Measurements from ENCODE around the gene PITPNM3.
"Not testable (repeated sequence)": the region's sequence is repeated elsewhere in the genome, so short reads cannot be mapped to it uniquely, and the experiment has no call there.

PITPNM3 gene

GRCh38 chr17:6556121-6557039, at the start of gene PITPNM3:
PITPNM3 (minus strand) TSS chr17:6556555; CDS start chr17:6556406, 149 bp downstream.
- no peak for DNase-seq (ENCODE audit: low read depth)

GRCh38 chr17:6605142-6605541, 48.8 kb upstream of the PITPNM3 start:
- DNase-seq (ENCODE audit: low read depth) = no peak

GRCh38 chr17:6603744-6604325, 47.5 kb upstream of the PITPNM3 start:
- no peak for DNase-seq (ENCODE audit: low read depth)

- DNase-seq (ENCODE audit: low read depth) = no peak
Observed at GRCh38 chr17:6602141-6602540, 45.8 kb upstream of the PITPNM3 start.

- no peak for DNase-seq (ENCODE audit: low read depth)
Observed at GRCh38 chr17:6599364-6599763, 43.0 kb upstream of the PITPNM3 start.

- DNase-seq (ENCODE audit: low read depth) = no peak
Observed at GRCh38 chr17:6597727-6598126, 41.4 kb upstream of the PITPNM3 start.

GRCh38 chr17:6596941-6597340, 40.6 kb upstream of the PITPNM3 start:
- DNase-seq (ENCODE audit: low read depth) = no peak

- DNase-seq (ENCODE audit: low read depth) = no peak
Observed at GRCh38 chr17:6596511-6596910, 40.2 kb upstream of the PITPNM3 start.

GRCh38 chr17:6596081-6596480, 39.7 kb upstream of the PITPNM3 start:
- no peak for DNase-seq (ENCODE audit: low read depth)

- DNase-seq (ENCODE audit: low read depth) = not testable (repeated sequence)
Observed at GRCh38 chr17:6593371-6593770, 37.0 kb upstream of the PITPNM3 start.

- DNase-seq (ENCODE audit: low read depth) = peak; percentile 56
Observed at GRCh38 chr17:6592173-6592572, 35.8 kb upstream of the PITPNM3 start.

- peak; percentile 93 for DNase-seq (ENCODE audit: low read depth)
Observed at GRCh38 chr17:6591599-6592158, 35.3 kb upstream of the PITPNM3 start.

- no peak for DNase-seq (ENCODE audit: low read depth)
Observed at GRCh38 chr17:6589266-6589946, 33.1 kb upstream of the PITPNM3 start.

GRCh38 chr17:6588165-6588564, 31.8 kb upstream of the PITPNM3 start:
- no peak for DNase-seq (ENCODE audit: low read depth)

- DNase-seq (ENCODE audit: low read depth) = no peak
Observed at GRCh38 chr17:6587310-6587709, 31.0 kb upstream of the PITPNM3 start.

- no peak for DNase-seq (ENCODE audit: low read depth)
Observed at GRCh38 chr17:6583411-6583810, 27.1 kb upstream of the PITPNM3 start.

- DNase-seq (ENCODE audit: low read depth) = no peak
Observed at GRCh38 chr17:6580625-6581024, 24.3 kb upstream of the PITPNM3 start.

- peak; percentile 37 for DNase-seq (ENCODE audit: low read depth)
Observed at GRCh38 chr17:6578491-6578890, 22.1 kb upstream of the PITPNM3 start.

GRCh38 chr17:6577686-6578263, 21.4 kb upstream of the PITPNM3 start:
- no peak for DNase-seq (ENCODE audit: low read depth)

GRCh38 chr17:6576038-6576785, 19.9 kb upstream of the PITPNM3 start:
- no peak for DNase-seq (ENCODE audit: low read depth)

- DNase-seq (ENCODE audit: low read depth) = no peak
Observed at GRCh38 chr17:6575596-6575988, 19.2 kb upstream of the PITPNM3 start.
